GM12891 (cell line): ENCODE data around the gene GDF9.

ENCODE experiments used
- POLR2A ChIP-seq: IDR thresholded peaks from 2 replicates; pipeline ENCODE4 v1.6.1; 2011; ENCODE audit warnings: low read depth, low read length, control low read depth
- POLR2AphosphoS5 ChIP-seq: IDR thresholded peaks from 2 replicates; pipeline ENCODE4 v1.6.1; 2011; ENCODE audit warnings: low read depth, low read length, control low read depth
- SPI1 ChIP-seq: IDR thresholded peaks from 2 replicates; pipeline ENCODE4 v1.6.1; 2011; ENCODE audit warnings: low read depth, low read length, control low read depth
- TAF1 ChIP-seq: IDR thresholded peaks from 2 replicates; pipeline ENCODE4 v1.6.1; 2011; ENCODE audit warnings: low read depth, low read length, control low read depth

DNA sequence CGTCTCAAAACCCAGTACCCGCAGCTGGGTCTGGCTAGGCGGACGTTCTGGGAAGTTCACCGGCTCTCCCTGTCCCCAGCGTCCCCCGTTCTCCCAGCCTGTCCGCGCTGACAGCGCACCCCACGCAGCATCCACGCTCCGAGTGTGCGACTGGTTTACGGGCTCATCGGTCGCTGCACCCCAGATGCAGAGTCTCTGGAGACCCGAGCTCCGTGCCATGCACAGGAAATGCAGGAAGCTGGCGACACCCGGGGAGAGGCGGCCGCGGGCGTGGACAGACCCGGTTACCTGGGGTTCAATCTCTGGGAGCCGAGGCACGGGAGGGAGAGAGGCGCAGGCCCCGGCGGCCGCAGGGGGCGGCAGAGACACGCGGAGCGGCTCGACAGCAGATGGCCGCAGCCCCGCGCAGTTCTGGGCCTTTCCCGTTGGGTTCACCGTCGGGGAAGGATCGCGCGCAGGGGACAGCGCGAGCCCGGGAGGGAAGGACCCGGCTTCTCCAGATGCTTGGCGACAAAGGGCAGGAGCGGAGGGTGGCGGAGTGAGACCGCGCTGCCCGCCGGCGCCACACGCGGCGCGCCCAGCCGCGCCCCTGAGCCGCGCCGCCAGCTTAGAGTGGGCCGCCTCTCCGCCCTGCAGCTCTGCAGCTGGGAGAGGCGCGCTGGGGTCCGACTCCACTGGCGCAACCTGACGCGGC, 36.4 kb downstream of the GDF9 start:
- TF ChIP-seq POLR2A (no peak), TAF1 (no peak), POLR2AphosphoS5 (no peak), SPI1 (no peak)
